Neural cell (in vitro differentiated cells): Measurements from ENCODE around the gene SYT17.

Source experiments
- EP300 ChIP-seq: fragments of 450-650 bp; conservative IDR thresholded peaks from 2 replicates; pipeline ENCODE4 v1.6.1; 2014; ENCODE audit warnings: antibody characterized with exemption, mild to moderate bottlenecking, moderate library complexity; ENCODE audit not compliant: poor library complexity, severe bottlenecking
- EZH2 ChIP-seq: fragments of 200-600, 300-800 bp; shearing (Covaris generic), sonication (generic); IDR thresholded peaks from 2 replicates; pipeline ENCODE4 v1.6.1; 2014; ENCODE audit warnings: antibody characterized with exemption, low read length, borderline replicate concordance, mild to moderate bottlenecking; ENCODE audit not compliant: insufficient read depth, poor library complexity, severe bottlenecking
- MXI1 ChIP-seq: fragments of 450-650 bp; conservative IDR thresholded peaks from 2 replicates; pipeline ENCODE4 v1.6.1; 2014; ENCODE audit warnings: antibody characterized with exemption, mild to moderate bottlenecking; ENCODE audit not compliant: poor library complexity, severe bottlenecking
- POLR2AphosphoS5 ChIP-seq: IDR thresholded peaks from 2 replicates; pipeline ENCODE4 v1.6.1; 2012
- TAF1 ChIP-seq: IDR thresholded peaks from 2 replicates; pipeline ENCODE4 v1.6.1; 2012; ENCODE audit warnings: low read depth
- TF ChIP-seq, protein P1 (sequence below): fragments of 450-650 bp; IDR thresholded peaks from 2 replicates; pipeline ENCODE4 v1.5.1; 2014; ENCODE audit warnings: antibody characterized with exemption, mild to moderate bottlenecking, moderate library complexity; ENCODE audit not compliant: poor library complexity, severe bottlenecking

DNA sequence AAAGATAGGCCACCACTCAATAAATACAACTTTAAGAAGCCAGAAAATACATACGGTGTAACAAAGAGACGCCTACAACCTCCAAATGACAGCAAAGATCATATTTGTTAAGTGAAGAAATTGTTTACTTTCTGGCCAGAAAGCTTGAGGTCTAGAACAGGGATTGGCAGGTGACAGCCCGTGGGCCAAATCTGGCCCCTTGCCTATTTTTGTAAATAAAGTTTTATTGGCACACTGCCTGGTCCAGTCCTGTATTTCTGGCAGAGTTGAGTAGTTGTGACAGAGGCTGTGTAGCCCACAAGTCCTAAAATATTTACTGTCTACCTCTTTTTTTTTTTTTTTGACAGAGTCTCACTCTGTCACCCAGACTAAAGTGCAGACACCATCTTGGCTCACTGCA is 114.1 kb downstream of the SYT17 start:
- TF ChIP-seq EZH2: no peak
- no peak for TF ChIP-seq EP300
- TF ChIP-seq, protein P1, sequence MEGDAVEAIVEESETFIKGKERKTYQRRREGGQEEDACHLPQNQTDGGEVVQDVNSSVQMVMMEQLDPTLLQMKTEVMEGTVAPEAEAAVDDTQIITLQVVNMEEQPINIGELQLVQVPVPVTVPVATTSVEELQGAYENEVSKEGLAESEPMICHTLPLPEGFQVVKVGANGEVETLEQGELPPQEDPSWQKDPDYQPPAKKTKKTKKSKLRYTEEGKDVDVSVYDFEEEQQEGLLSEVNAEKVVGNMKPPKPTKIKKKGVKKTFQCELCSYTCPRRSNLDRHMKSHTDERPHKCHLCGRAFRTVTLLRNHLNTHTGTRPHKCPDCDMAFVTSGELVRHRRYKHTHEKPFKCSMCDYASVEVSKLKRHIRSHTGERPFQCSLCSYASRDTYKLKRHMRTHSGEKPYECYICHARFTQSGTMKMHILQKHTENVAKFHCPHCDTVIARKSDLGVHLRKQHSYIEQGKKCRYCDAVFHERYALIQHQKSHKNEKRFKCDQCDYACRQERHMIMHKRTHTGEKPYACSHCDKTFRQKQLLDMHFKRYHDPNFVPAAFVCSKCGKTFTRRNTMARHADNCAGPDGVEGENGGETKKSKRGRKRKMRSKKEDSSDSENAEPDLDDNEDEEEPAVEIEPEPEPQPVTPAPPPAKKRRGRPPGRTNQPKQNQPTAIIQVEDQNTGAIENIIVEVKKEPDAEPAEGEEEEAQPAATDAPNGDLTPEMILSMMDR: no peak
- no peak for TF ChIP-seq POLR2AphosphoS5
- TF ChIP-seq MXI1: no peak
- TF ChIP-seq TAF1: no peak
